ENCODE results near the gene FNIP1.
"Not testable (repeated sequence)": the region's sequence is repeated elsewhere in the genome, so short reads cannot be mapped to it uniquely, and the experiment has no call there.

FNIP1 gene

GRCh38 chr5:131684595-131684994 is 112.2 kb downstream of the FNIP1 start:
- DNase-seq (ENCODE audit: low read depth) = no peak

GRCh38 chr5:131684051-131684450 is 112.8 kb downstream of the FNIP1 start:
- DNase-seq (ENCODE audit: low read depth) = no peak

- no peak for DNase-seq (ENCODE audit: low read depth)
Observed at GRCh38 chr5:131682826-131683225, 114.0 kb downstream of the FNIP1 start.

GRCh38 chr5:131682175-131682574 is 114.6 kb downstream of the FNIP1 start:
- DNase-seq (ENCODE audit: low read depth) = no peak

- DNase-seq (ENCODE audit: low read depth) = no peak
Observed at GRCh38 chr5:131679911-131680310, 116.9 kb downstream of the FNIP1 start.

- DNase-seq (ENCODE audit: low read depth) = not testable (repeated sequence)
Observed at GRCh38 chr5:131678273-131678672, 118.5 kb downstream of the FNIP1 start.

- no peak for DNase-seq (ENCODE audit: low read depth)
Observed at GRCh38 chr5:131677115-131677514, 119.7 kb downstream of the FNIP1 start.

- DNase-seq (ENCODE audit: low read depth) = no peak
Observed at GRCh38 chr5:131672776-131673175, 124.0 kb downstream of the FNIP1 start.

GRCh38 chr5:131671994-131672655 is 124.7 kb downstream of the FNIP1 start:
- DNase-seq (ENCODE audit: low read depth) = no peak

GRCh38 chr5:131671409-131671808 is 125.4 kb downstream of the FNIP1 start:
- DNase-seq (ENCODE audit: low read depth) = no peak

- DNase-seq (ENCODE audit: low read depth) = no peak
Observed at GRCh38 chr5:131664929-131665328, 131.9 kb downstream of the FNIP1 start.

GRCh38 chr5:131661933-131662332 is 134.9 kb downstream of the FNIP1 start:
- DNase-seq (ENCODE audit: low read depth) = no peak

GRCh38 chr5:131659841-131660240 is 137.0 kb downstream of the FNIP1 start:
- no peak for DNase-seq (ENCODE audit: low read depth)

- DNase-seq (ENCODE audit: low read depth) = no peak
Observed at GRCh38 chr5:131659290-131659689, 137.5 kb downstream of the FNIP1 start.

GRCh38 chr5:131654776-131655175 is 142.0 kb downstream of the FNIP1 start:
- DNase-seq (ENCODE audit: low read depth) = no peak

- no peak for DNase-seq (ENCODE audit: low read depth)
Observed at GRCh38 chr5:131654309-131654708, 142.5 kb downstream of the FNIP1 start.

- DNase-seq (ENCODE audit: low read depth) = no peak
Observed at GRCh38 chr5:131649161-131649560, 147.7 kb downstream of the FNIP1 start.

GRCh38 chr5:131647048-131647769 is 149.6 kb downstream of the FNIP1 start:
- no peak for DNase-seq (ENCODE audit: low read depth)

GRCh38 chr5:131644822-131645221 is 152.0 kb downstream of the FNIP1 start:
- DNase-seq (ENCODE audit: low read depth) = no peak

GRCh38 chr5:131644370-131644769 is 152.4 kb downstream of the FNIP1 start:
- no peak for DNase-seq (ENCODE audit: low read depth)

GRCh38 chr5:131641494-131641893 is 155.3 kb downstream of the FNIP1 start:
- DNase-seq (ENCODE audit: low read depth) = no peak

- peak; percentile 46 for DNase-seq (ENCODE audit: low read depth)
Observed at GRCh38 chr5:131640043-131640856, 156.6 kb downstream of the FNIP1 start.

- no peak for DNase-seq (ENCODE audit: low read depth)
Observed at GRCh38 chr5:131639148-131639547, 157.7 kb downstream of the FNIP1 start.
